Placental epithelial cell (primary cell): ENCODE measurements around the gene ATF2. TPM values are rescaled to one million over a fixed set of nuclear protein-coding genes. Genes with fewer than 3 reads are reported as not detected.

Source experiments
- small RNA-seq: library from RNA; depleted of rRNA; stranded (forward); fragments of <200 nt; gene quantifications from one replicate; pipeline ENCODE3, GENCODE V24; 2012
- total RNA-seq: library from RNA; depleted of rRNA; stranded (reverse); fragments of >200 nt; gene quantifications from 2 replicates; pipeline ENCODE4 v1.2.3, GENCODE V29; 2012

The ATF2 gene
- 49.1 and 49.5 TPM in 2 replicates for total RNA-seq

DNA sequence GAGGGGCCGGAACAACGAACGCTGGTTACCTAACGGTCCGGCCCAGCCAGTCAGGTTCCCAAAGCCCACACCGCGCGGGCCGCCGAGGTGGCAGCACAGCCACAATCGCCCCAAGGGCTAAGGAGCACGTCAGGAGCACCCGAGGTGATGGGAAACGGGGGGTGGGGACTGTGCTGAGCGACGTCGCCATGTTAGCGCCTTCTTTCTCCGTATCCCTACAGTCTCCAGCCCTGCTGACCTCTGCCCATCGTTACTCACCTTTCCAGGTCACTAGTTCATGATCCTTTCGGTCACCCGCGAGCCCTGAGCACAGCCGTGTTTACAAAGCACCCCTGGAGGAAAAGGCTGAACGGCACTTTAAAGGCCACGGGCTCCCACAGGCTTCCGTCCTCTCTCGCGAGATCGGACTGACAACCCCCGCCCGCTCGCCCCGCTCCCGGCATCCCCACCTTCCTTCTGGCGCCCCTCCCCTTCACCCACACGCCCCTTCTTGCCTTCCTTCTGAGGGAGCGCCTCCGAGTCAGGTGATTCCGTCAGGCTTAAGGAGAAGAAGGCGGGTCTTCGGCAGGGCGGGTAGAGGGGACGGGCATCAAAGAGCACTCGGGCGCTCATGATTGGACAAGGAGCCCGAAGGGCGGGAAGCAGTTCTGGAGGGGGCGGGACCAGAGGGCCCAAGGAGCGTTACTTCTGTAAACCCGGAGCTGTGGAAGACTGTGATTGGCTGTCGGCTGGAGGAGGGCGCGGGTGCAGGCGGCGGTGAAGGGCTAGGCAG lies at the start of gene ATF2:
TSS of gene ATF2 (minus strand) at position 412 of the 772 bp plus-strand sequence. CDS start 31,760 bp downstream, outside the sequence.

DNA sequence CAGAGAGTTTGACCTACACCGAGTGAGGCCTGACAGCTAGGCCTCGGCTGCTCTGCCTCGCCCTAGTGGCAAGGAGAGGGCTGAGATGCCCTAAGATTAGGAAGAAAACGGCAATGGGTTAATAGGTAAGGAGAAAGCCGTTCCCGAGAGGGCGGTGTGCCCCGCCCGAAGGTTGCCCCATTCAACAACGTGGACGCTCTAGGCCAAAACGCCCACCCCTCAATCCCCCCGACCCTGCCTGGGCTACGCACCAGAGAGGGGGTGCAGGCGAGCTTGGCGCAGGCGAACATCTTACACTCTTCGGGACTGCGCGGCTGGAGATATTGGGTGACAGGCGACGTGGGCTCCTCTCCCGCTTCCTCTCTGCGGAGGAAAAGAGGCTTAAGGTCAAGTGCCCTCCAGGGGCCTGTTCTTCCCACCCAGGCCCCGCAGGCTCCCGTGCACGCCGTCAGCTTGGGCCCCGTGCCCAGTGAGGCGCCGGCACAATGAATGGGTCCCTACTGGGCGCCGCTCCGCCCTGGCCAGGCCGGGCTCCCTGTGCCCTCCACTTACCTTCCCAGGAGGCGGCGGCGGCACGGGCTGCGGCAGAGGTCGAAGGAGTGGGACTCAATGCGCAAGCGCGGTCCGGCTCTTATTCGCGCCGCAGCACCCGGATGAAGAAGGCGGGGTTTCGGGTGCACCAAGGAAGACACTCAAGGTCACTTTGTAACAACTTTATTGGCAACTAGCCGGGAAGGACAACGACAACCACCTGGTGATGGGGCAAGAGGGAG lies 13.3 kb upstream of the ATF2 start, which contains the start of gene ATP5MC3:
TSS of gene ATP5MC3 (minus strand) at position 607 of the 773 bp plus-strand sequence. CDS start at position 290, 317 bp downstream.

Small RNAs within 50 kb of the gene (small RNA-seq; reads per million reads assigned to genes)
- not detected for gene MIR933
- not detected for gene RF02271
- gene RNU6-1290P: not detected
- not detected for gene RNU6-763P

Other genes with a start within 250 kb of the ATF2 start
- gene CHN1, start 162.8 kb downstream of the ATF2 start, total RNA-seq: 1.2 and 2.1 TPM in 2 replicates
- 124 and 190 TPM in 2 replicates for gene ATP5MC3, start 13.5 kb upstream of the ATF2 start, total RNA-seq